Tibial nerve (tissue), 4 donors: ENCODE results near the gene AKT3.
"Not testable (repeated sequence)": the region's sequence is repeated elsewhere in the genome, so short reads cannot be mapped to it uniquely, and the experiment has no call there.

ENCODE experiments used
- EP300 ChIP-seq, 2 donors: sonication (generic); formaldehyde crosslinking; IDR thresholded peaks; one replicate each; pipeline ENCODE4 v1.6.1; 2017; ENCODE audit warnings: antibody characterized with exemption in 2 of 2, mild to moderate bottlenecking in 1 of 2
- POLR2A ChIP-seq, 2 donors: fragments of 450-650 bp; IDR thresholded peaks; one replicate each; pipeline ENCODE4 v1.6.1; 2017; ENCODE audit warnings: antibody characterized with exemption in 2 of 2, mild to moderate bottlenecking in 2 of 2, moderate library complexity in 2 of 2
- TF ChIP-seq, protein P1 (sequence below), 5 experiments: fragments of 200-600 bp in 3 of 5; fragments of 450-650 bp in 2 of 5; sonication (generic) in 3 of 5; IDR thresholded peaks; one replicate each; pipeline ENCODE4 v1.5.1; 2016 to 2019; ENCODE audit warnings: antibody characterized with exemption in 5 of 5, mild to moderate bottlenecking in 3 of 5, moderate library complexity in 2 of 5

DNA sequence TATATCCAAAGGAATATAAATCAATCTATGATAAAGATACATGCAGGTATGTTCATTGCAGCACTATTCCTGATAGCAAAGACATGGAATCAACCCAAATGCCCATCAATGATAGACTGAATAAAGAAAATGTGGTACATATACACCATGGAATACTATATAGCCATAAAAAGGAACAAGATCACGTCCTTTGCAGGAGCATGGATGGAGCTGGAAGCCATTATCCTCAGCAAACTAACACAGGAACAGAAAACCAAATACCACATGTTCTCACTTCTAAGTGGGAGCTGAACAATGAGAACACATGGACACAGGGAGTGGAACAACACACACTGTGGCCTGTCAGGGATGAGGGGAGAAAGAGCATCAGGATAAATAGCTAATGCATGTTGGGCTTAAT, 25.1 kb downstream of the AKT3 start:
- TF ChIP-seq POLR2A, EP300 (IDR thresholded peaks at IDR 0.05): not testable (repeated sequence)
- TF ChIP-seq, protein P1, sequence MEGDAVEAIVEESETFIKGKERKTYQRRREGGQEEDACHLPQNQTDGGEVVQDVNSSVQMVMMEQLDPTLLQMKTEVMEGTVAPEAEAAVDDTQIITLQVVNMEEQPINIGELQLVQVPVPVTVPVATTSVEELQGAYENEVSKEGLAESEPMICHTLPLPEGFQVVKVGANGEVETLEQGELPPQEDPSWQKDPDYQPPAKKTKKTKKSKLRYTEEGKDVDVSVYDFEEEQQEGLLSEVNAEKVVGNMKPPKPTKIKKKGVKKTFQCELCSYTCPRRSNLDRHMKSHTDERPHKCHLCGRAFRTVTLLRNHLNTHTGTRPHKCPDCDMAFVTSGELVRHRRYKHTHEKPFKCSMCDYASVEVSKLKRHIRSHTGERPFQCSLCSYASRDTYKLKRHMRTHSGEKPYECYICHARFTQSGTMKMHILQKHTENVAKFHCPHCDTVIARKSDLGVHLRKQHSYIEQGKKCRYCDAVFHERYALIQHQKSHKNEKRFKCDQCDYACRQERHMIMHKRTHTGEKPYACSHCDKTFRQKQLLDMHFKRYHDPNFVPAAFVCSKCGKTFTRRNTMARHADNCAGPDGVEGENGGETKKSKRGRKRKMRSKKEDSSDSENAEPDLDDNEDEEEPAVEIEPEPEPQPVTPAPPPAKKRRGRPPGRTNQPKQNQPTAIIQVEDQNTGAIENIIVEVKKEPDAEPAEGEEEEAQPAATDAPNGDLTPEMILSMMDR (IDR thresholded peaks at IDR 0.05) = not testable (repeated sequence)
